Activated CD8-positive, alpha-beta memory T cell treated with anti-CD3 and anti-CD28 coated beads for 4 hours (primary cell): Measurements from ENCODE around the gene MLLT10.

Source experiments
- DNase-seq, 2 donors: peaks; one replicate each; pipeline ENCODE4 v3.0.0-alpha.2; 2020; ENCODE audit warnings: low read depth in 2 of 2

MLLT10 gene

GRCh38 chr10:21732067-21732772, 198.2 kb downstream of the MLLT10 start:
- peak in 1 of 2 donors; percentile 10 for DNase-seq

GRCh38 chr10:21733710-21734109, 199.7 kb downstream of the MLLT10 start:
- no peak for DNase-seq

GRCh38 chr10:21737106-21737505, 203.1 kb downstream of the MLLT10 start:
- no peak for DNase-seq

- DNase-seq: no peak
Observed at GRCh38 chr10:21740989-21741388, 207.0 kb downstream of the MLLT10 start.

- DNase-seq: no peak
Observed at GRCh38 chr10:21742740-21743412, 208.8 kb downstream of the MLLT10 start.

- no peak for DNase-seq
Observed at GRCh38 chr10:21744223-21744622, 210.2 kb downstream of the MLLT10 start.

- DNase-seq: no peak
Observed at GRCh38 chr10:21746118-21746517, 212.1 kb downstream of the MLLT10 start.

- DNase-seq: no peak
Observed at GRCh38 chr10:21747809-21748208, 213.8 kb downstream of the MLLT10 start.

- no peak for DNase-seq
Observed at GRCh38 chr10:21749788-21750187, 215.8 kb downstream of the MLLT10 start.

- DNase-seq: no peak
Observed at GRCh38 chr10:21750424-21750823, 216.4 kb downstream of the MLLT10 start.

- DNase-seq: no peak
Observed at GRCh38 chr10:21751341-21752310, 217.6 kb downstream of the MLLT10 start.

- DNase-seq: no peak
Observed at GRCh38 chr10:21753497-21754270, 219.7 kb downstream of the MLLT10 start.

GRCh38 chr10:21754410-21755011, 220.5 kb downstream of the MLLT10 start:
- DNase-seq: no peak

GRCh38 chr10:21756707-21757106, 222.7 kb downstream of the MLLT10 start:
- no peak for DNase-seq

- DNase-seq: no peak
Observed at GRCh38 chr10:21757185-21757901, 223.3 kb downstream of the MLLT10 start.

GRCh38 chr10:21758239-21758638, 224.2 kb downstream of the MLLT10 start:
- no peak for DNase-seq

GRCh38 chr10:21758696-21759095, 224.7 kb downstream of the MLLT10 start:
- no peak for DNase-seq

- DNase-seq: no peak
Observed at GRCh38 chr10:21759232-21759631, 225.2 kb downstream of the MLLT10 start.

- DNase-seq: no peak
Observed at GRCh38 chr10:21760332-21760731, 226.3 kb downstream of the MLLT10 start.

GRCh38 chr10:21764466-21765189, 230.6 kb downstream of the MLLT10 start:
- DNase-seq: no peak
